Iris pigment epithelial cell (primary cell): Measurements from ENCODE around the gene NAALADL2.
A peak's percentile ranks its signal among the peaks of the same experiment; 100 is the strongest.
"Not testable (repeated sequence)": the region's sequence is repeated elsewhere in the genome, so short reads cannot be mapped to it uniquely, and the experiment has no call there.

Experiments used
- DNase-seq: peaks from one replicate; pipeline ENCODE4 v3.0.0-alpha.2; 2011; ENCODE audit warnings: low read depth

Gene NAALADL2

DNA sequence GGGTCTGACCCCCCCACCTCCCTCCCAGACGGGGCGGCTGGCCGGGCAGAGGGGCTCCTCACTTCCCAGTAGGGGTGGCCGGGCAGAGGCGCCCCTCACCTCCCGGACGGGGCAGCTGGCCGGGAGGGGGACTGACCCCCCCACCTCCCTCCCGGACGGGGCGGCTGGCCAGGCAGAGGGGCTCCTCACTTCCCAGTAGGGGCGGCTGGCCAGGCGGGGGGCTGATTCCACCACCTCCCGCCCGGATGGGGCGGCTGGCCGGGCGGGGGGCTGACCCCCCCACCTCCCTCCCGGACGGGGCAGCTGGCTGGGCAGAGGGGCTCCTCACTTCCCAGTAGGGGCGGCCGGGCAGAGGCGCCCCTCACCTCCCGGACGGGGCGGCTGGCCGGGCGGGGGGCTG is 272.7 kb downstream of the NAALADL2 start:
- DNase-seq, result not testable (repeated sequence)

DNA sequence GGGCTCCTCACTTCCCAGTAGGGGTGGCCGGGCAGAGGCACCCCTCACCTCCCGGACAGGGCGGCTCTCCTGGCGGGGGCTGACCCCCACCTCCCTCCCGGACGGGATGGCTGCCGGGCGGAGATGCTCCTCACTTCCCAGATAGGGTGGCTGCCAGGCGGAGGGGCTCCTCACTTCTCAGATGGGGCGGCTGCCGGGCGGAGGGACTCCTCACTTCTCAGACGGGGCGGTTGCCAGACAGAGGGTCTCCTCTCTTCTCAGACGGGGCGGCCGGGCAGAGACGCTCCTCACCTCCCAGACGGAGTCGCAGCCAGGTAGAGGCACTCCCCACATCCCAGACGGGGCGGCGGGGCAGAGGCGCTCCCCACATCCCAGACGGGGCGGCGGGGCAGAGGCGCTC is 273.6 kb downstream of the NAALADL2 start:
- DNase-seq, result not testable (repeated sequence)

DNA sequence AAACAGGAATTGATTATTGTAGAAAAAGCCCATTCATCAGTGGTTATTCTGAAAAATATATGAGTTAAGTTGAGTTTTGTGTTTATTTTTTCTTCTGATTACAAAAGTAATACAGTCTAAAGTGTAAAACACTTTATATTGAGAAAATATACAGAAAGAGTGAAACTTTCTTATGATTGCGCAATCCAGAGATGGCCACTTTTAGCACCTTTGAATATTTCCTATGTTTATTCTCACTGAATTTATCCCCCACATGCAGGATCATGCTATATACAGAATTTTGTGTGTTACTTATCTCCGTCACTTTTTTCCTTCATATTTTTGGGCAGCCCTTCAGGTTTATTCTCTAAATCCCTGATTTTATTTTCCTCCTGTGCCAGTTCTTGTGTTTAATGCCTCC is 285.2 kb downstream of the NAALADL2 start:
- DNase-seq, result no peak

DNA sequence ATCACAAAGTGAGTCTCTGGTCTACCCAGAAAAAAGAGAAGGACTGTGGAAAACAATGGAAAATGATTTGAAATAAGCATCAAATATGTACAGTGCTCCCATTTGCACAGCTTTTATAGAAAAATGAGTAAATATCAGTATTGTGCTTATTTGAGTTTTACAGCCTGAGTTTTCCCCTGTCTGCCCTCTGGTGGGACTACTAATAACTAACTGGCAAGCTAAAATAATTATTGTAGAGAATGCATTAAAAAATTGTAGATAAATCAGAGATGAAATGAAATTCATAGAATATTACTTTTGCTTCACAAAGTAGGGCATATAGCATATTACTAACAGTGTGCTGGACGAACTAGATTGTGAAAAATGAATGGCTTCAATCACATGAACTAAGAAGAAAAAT is 287.1 kb downstream of the NAALADL2 start:
- DNase-seq, result peak; percentile 45

DNA sequence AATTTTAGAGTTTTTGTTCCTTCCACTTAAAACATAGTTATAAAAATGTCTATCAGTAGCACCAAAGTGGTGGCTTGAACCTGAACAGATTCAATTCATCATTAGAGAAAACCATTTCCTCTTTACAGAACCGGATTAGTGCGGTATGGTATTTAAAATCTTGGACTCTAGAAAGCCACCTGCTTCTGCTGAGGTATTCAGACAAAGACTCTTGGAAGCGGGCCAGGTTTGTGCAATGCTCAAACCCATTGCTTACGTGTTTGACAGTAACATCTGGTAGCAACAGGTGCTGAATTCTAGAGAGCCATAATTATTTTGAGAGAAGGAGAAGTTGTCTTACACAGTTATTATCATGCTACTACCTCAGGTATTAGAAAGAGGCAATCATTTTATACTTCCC is 290.5 kb downstream of the NAALADL2 start:
- peak; percentile 12 for DNase-seq

DNA sequence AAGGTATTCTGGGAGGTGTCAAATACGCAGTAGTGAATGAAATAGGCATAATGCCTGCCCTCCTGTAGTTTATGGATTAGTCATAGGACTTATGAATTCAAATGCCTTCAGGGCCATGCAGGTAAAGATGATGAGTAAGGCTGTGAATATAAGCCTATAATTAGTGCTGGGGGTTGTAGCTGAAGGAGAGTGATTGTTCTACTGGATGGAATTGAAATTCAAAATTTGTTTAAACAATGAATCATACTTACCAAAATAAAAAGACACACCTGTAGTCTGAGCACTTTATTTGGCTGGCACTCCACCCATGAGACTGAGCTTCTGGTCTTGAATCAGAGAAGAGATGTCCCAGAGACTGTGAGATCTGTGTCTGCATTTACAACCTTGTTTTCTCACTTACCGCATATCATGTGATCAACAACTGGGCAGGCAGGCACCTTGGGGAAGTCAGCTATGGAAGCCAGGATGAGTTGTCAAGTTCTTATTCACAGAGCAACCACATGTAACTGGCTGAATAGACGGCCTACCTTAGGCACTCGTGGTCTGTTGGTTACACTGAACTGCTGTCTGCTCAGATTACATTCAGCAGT is 291.8 kb downstream of the NAALADL2 start:
- DNase-seq, result peak; percentile 9

DNA sequence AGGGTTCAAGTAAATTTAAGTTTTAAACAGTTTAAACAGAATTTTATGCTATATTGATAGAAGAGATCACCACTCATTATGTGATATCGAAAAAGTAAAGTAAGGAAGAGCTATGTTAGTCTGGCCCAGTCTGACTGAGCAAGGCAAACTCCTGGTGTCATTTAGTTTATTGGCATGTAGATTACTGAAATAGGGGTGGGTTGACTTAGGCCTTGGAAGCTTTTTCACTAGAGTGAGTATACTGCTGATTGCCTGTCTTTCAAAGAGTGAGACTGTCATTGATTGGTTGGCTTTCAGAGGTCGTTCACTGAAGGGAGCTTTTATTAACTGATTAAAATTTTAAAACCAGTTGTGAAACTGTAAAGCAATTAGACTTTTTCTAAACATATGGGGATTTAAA is 294.5 kb downstream of the NAALADL2 start:
- no peak for DNase-seq

DNA sequence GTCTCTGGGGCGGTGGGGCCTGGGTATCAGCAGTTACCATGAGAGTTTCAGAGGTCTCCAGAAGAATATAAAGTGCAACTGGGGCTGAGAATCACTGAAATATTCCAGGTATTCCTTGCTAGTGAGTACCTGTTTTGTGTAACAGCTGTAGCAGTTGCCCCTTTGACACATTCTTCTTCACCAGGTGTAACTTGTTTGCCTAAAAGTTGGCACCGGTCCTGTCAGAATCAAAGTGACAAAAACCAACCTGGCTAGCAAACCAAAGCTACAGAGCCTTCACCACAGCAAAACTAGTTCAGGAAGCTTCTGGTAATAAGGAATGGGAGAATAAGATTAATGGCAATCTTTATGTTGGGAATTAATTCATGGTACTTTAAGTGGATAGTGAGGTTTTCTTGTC is 296.0 kb downstream of the NAALADL2 start:
- no peak for DNase-seq

DNA sequence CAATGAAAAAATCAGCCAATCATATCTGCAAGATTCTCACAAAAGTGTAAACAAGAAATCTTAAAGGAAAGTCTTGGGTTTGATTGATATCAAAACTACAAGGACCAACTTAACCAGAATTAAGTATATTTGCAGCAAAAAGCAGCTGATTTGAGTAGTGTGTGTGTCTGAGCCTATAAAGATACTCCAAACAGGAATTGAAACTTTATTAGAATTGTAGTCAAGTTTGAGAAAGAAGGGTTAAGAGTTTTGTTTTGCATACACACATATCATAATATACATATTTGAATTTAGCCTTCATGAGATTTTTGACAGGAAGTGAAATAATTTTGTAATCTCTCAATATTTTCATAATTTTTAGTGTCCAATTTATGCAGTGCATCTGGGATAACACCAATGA is 300.1 kb downstream of the NAALADL2 start:
- DNase-seq, result no peak

DNA sequence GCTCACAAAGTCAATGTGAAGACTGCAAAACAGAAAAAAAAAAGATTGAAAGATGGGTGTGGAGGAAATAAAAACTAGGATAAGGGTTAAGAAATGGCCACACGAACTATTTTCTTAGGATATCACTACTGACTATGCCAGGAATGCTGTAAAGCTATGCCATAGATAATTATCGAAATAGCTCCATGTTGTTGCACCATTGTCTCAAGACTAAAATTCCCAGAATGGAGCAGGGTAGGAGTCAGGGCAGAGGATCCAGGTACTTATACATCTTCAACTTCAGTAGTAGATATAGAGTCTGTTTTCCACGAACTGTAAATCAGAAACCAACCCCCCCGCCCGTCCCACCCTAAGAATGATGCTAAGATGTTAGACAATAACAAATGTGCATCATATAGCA is 302.2 kb downstream of the NAALADL2 start:
- no peak for DNase-seq

DNA sequence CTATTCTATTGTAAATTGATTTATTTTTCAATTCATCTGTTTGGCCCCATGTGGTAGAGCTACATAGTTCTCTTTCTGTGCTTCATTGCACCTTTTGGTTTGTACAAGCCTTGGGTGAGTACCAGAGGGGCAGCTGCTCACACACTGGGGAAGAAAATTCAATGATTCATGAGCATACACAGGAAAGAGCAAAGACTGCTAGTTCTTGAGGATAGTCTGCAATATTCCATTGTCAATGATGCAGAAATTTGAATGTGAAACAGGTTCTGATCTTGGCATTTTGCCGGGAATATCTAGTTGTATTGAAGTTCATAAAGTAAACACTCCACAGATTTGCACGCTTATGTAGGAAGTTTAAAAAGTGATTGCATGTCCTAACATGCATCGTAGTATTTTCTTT is 304.6 kb downstream of the NAALADL2 start:
- peak; percentile 39 for DNase-seq

DNA sequence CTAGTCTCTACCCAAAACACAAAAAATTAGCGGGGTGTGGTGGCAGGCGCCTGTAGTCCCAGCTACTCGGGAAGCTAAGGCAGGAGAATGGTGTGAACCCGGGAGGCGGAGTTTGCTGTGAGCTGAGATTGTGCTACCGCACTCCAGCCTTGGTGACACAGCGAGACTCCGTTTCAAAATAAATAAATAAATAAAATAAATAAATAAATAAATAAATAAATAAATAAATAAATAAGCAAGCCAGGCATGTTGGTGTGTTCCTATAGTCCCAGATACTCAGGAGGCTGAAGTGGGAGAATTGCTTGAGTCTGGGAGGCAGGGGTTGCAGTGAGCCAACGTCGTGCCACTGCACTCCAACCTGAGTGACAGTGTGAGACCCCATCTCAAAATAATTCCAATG is 314.0 kb downstream of the NAALADL2 start:
- DNase-seq, result not testable (repeated sequence)

DNA sequence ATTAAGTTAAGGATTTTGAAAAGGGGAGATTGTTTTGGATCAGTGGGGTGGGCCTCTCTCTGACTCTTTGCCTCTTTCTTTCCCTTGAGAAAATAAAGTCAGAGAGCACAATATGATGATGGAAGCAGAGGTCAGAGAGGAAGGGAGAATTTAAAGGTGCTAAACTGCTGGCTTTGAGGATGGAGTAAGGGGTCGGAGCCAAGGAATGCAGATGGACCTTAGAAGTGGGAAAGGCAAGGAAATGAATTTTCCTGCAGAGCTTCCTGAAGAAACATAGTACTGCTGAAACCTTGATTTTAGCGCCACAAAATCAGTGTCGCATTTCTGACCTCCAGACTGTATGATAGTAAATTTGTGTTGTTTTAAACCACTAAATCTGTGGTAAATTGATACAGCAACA is 317.4 kb downstream of the NAALADL2 start:
- DNase-seq, result no peak

DNA sequence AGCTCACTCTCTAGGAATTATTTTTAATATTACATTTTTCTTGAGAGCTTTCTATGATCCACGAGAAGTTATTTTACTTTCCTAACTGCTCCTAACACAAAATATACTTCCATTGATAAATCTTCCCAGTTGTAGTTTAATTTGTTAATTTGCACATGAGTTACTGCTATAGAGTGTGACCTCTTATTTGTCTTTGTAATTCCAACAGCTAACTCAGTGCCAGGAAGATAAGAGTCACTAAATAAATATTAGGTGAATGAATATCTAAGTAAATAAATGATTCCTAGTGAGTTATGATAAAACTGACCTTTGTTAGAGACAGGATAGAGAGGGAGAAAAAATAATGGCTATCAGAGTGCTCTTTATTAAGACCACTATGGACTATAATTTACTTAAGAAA is 319.9 kb downstream of the NAALADL2 start:
- peak; percentile 30 for DNase-seq

DNA sequence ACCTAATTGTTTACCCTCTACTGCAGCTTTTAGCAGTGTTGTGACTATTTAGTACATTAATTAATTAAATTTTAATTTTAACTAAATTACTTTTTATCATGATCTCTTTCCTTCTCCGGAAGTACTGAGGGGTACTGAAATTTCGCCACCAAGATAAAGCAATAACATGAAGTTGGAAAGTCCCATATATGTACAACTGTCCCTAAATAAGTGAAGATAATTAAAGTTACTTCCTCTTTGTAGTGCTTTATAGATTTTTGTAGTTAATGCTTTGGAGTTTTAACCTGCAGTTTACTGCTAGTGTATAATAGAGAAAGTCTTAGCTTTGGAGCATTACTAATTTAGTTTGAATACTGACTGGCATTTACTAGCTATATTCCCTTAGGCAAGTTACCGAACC is 325.3 kb downstream of the NAALADL2 start:
- no peak for DNase-seq

DNA sequence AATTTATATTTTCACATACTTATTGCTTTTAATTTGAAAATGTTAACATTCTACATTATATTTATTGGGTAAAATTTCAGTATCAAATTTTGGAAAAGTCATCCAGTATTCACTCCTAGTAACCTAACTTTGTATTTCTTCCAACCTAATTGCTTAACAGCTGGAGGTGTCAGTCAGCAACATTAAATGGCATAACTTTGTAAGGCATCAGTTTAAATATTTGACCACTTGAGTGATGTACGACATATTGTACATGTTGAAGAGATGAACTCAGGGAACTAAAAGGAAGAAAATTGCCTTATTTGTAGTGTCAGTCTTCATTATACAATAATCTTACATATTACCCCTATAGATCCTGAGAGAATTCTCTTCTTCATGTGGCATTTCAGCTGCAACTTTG is 326.8 kb downstream of the NAALADL2 start:
- no peak for DNase-seq

DNA sequence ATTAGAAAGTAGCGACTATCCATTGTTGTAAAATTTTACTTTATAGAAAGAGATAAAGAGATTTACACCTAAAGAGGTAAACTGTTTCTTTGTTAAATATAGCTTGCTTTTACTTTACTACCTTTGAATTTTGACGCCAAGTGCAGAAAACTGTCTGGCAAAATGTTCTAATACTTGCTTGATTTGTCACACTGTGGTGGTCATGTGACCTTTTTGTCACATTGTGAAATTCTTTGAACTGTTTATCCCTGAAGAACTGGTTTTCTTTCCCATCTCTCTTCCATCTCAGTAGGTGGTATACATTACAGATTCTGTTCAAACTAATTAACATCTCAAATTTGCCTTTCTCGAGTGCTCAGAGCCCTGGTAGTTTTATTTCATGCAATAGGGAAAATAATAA is 327.4 kb downstream of the NAALADL2 start:
- DNase-seq, result peak; percentile 56

DNA sequence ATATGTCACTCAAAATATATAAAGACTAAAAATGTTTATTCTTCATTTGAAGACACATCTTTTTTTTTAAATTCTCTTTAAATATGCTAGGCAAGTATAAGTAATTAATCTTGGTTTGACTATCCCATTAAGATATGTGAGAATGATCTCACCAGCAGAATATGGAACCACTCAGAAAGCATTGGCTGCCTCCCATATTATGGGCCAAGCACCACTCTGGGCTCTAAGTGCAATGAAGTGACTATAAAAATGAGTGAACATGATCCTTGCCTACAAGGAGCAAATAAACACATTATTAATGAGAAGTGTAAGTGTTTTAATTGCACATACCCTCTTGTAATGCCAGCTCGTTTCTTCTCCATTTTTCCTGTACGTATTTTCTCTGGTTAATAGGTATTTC is 328.5 kb downstream of the NAALADL2 start:
- no peak for DNase-seq

DNA sequence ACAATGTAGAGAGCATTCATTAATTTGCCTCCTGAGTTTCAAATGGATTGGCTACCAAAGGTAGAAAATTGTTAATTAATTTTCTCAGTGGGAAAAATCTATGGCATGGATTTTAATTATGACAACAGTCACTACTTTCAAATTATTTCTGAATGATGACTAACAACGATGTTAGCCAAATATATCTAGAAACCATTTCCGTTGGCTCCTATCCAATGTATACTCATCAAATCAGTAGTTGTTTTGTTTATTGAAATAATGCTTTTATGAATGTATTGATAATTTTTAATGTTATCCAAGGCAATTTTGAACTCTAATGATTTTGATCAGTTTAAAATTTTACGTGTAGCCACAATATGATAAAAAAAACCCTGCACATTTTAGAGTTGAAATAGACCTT is 333.4 kb downstream of the NAALADL2 start:
- peak; percentile 41 for DNase-seq

DNA sequence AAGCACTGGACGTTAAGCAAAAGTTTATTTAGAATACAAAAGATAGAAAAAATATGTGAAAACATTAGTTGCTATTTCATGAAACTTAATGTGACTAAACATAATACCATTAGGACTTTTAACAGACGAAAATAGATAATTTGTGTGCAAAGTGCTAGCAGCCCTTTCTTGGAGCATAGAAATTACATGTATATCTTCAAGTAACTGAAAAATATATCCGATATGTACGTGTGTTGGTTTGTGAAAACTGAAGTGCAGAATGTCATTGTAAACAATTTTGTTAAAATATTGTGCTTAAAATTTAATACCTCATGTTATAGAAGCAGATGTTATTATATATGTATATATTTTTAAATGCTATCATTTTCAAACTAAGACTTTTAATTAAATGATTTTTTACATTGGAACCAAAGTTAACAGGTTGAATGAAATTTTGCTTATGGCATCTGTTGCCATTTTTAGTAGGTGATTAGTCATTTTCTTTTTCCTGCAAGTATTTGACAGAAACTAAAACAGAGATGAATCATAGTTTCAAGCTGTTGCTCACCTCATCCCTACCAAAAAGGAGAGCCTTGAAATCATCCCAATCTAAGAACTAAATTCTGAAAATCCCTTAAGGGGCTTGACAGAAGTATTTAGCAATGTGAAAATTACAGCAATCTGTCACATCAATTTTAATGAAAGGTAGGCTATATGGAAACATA is 334.8 kb downstream of the NAALADL2 start:
- DNase-seq, result peak; percentile 58

DNA sequence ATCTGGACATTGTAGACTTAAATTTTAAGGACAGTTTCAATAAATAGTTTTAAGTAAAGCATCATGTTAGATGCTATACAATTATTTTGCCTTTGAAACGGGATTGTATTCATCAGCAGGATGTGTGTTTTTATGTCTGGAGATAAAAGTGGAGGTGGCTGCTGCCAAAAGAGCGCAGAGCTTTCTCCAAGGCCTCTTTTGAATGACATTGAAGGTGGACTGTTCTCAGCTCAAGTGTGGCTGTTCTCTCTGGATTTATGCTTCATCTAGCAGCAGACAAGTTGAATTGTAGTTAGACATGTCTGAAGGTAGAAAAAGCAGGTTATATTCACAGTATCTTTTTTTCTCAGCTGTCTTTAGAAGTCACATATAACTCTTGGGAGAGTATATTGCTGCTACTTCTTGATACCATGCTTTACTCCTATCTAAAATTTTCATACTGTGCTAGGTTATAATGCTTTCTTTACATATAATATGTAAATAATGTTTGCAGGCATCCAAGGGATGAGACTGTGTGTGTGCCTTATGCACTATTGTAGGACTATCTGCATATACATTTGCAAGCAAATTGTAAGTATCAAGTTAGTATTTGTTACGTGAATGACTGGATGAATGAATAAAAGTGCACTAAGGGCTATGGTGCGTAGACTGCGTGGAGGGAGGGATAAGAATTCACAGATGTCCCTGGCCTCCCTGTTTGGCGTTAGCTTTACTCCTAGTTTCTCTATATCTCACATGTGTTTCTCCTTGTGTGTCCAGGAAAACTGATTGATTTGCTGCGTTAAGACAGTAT is 340.1 kb downstream of the NAALADL2 start:
- DNase-seq, result no peak

DNA sequence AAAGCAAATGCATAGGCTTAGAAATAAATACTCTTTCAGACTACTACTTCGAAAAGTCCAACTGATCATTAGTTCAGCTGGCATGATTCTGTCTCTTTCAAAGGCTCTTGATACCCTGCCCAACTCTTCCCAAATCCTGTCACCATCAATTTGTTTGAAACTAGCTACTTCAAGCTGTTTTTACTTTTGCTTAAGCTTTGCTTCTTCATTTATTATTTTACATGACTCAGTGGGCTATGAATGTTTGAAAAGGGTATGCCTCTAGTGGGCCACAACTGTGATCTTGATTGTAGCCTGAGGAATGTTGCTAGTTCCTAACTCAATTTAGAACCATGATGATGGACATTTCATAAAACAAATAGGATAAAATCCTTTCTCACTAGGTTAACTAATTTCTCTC is 340.8 kb downstream of the NAALADL2 start:
- peak; percentile 59 for DNase-seq

DNA sequence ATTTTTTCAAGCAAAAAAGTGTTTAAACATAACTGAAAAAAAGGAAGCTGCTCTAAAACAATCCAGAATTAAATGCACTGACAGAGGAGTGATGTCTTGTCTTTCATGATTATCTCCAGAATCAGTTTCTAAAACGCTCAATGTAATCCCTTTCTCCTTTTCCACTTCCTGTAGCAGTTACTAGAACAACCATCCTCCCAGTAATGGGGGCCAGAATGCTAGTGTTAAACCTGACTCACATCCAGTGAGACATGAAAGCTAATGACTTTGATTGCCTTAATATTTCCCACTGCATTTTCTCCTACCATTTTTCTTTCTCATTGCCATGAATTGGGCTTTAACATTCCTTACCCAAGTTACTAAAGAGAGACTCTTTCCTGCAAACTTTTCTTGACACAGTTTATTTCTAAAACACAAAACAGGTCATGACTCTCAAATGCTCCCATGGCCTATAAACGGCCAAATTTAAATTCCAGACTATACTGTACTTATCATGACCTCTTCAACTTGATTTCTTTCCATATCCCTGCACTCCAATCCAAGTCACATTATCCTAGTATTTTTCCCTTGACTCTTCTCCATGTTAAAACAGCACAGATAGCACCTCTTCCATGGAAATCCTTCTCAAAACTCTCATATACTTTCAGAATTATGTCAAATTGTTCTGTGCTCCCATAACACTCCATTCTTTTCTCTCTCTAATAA is 341.4 kb downstream of the NAALADL2 start:
- peak; percentile 28 for DNase-seq
